Renal cortical epithelial cell (primary cell): ENCODE measurements around the gene IFNGR2. TPM values are rescaled to one million over a fixed set of nuclear protein-coding genes. Genes with fewer than 3 reads are reported as not detected.
"Not testable (repeated sequence)": the region's sequence is repeated elsewhere in the genome, so short reads cannot be mapped to it uniquely, and the experiment has no call there.

Source experiments
- DNase-seq: peaks from one replicate; pipeline ENCODE4 v3.0.0-alpha.2; 2011; ENCODE audit warnings: low read depth
- total RNA-seq: library from RNA; depleted of rRNA; stranded (reverse); fragments of >200 nt; gene quantifications from 2 replicates; pipeline ENCODE4 v1.2.3, GENCODE V29; 2014

The IFNGR2 gene
- 57.3 and 105 TPM in 2 replicates for total RNA-seq

GRCh38 chr21:33403128-33403785, at the start of gene IFNGR2:
IFNGR2 (plus strand) TSS chr21:33403413; CDS start chr21:33403544, 131 bp downstream.
- no peak for DNase-seq

GRCh38 chr21:33355355-33355754, 47.9 kb upstream of the IFNGR2 start:
- no peak for DNase-seq

GRCh38 chr21:33355996-33356395, 47.2 kb upstream of the IFNGR2 start:
- DNase-seq: no peak

- no peak for DNase-seq
Measured at GRCh38 chr21:33357177-33357576, 46.0 kb upstream of the IFNGR2 start.

GRCh38 chr21:33359446-33359845, 43.8 kb upstream of the IFNGR2 start:
- no peak for DNase-seq

- no peak for DNase-seq
Measured at GRCh38 chr21:33360281-33360680, 42.9 kb upstream of the IFNGR2 start.

GRCh38 chr21:33360881-33361602, 42.2 kb upstream of the IFNGR2 start:
- DNase-seq: peak; percentile 42

- DNase-seq: peak; percentile 28
Measured at GRCh38 chr21:33362044-33362555, 41.1 kb upstream of the IFNGR2 start.

GRCh38 chr21:33363911-33364609, 39.2 kb upstream of the IFNGR2 start:
- DNase-seq: not testable (repeated sequence)

GRCh38 chr21:33364830-33365229, 38.4 kb upstream of the IFNGR2 start:
- no peak for DNase-seq

GRCh38 chr21:33367309-33367973, 35.8 kb upstream of the IFNGR2 start:
- DNase-seq: no peak

GRCh38 chr21:33368124-33368523, 35.1 kb upstream of the IFNGR2 start:
- no peak for DNase-seq

GRCh38 chr21:33368576-33368975, 34.6 kb upstream of the IFNGR2 start:
- DNase-seq: no peak

- DNase-seq: no peak
Measured at GRCh38 chr21:33369586-33369985, 33.6 kb upstream of the IFNGR2 start.

GRCh38 chr21:33370305-33370704, 32.9 kb upstream of the IFNGR2 start:
- DNase-seq: no peak

- DNase-seq: no peak
Measured at GRCh38 chr21:33371366-33371765, 31.8 kb upstream of the IFNGR2 start.

- DNase-seq: no peak
Measured at GRCh38 chr21:33372582-33372981, 30.6 kb upstream of the IFNGR2 start.

- DNase-seq: peak; percentile 36
Measured at GRCh38 chr21:33373451-33373850, 29.8 kb upstream of the IFNGR2 start.

- DNase-seq: no peak
Measured at GRCh38 chr21:33374080-33374449, 29.1 kb upstream of the IFNGR2 start.

GRCh38 chr21:33374450-33375096, 28.6 kb upstream of the IFNGR2 start:
- peak; percentile 52 for DNase-seq

GRCh38 chr21:33375101-33375644, 28.0 kb upstream of the IFNGR2 start:
- DNase-seq: no peak
